Non-pigmented ciliary epithelial cell (primary cell): ENCODE results near the gene AOPEP.
"Not testable (repeated sequence)": the region's sequence is repeated elsewhere in the genome, so short reads cannot be mapped to it uniquely, and the experiment has no call there.

Experiments
- DNase-seq: peaks from one replicate; pipeline ENCODE4 v3.0.0-alpha.2; 2010; ENCODE audit warnings: low read depth

Gene AOPEP

DNA sequence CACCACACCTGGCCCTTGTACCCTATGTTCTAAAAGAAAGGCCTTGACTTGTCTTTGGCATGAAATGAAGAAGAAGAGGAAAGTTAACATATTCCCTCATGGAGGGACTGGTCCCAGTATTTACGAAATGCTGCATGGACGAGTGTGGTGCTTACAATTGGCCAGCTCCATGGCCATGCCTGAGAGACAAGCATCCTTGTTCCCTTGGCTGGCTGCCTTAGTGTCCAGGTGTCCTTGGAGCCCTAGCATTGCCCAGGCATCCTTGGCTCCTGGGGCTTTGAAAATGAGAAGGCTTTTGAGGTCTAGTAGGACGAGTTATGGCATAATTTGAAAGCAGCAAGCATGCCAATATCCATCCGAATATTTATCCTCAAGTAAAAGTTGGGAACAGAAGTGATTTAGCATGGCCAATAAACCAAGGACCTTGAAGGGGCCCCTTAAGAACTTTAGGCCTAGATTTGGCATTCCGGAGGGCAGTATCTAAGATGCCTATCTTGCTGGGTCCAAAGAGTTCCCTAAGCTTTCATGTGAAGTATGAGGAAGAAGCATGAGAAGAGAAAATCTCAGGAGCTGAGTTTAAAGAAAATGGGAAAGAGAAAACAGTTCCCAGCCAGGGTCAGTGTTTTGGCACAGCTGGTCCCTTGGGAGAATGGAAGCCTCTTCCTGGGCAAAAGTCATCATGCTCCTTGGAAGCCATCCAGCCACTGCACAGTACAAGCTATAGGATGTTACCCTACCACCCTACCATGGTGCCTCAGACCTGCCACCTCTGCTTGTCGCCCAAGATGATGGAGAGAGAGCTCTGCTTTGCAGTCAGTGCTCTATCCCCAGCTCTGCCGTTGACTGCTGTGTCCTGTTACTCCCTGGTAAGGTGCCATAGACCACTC is 91.0 kb downstream of the AOPEP start:
- no peak for DNase-seq

GRCh38 chr9:94818178-94818541 is 91.7 kb downstream of the AOPEP start:
- no peak for DNase-seq

- DNase-seq: no peak
These were observed 92.7 kb downstream of the AOPEP start for GRCh38 chr9:94819161-94819687.

- DNase-seq: no peak
These were observed 94.8 kb downstream of the AOPEP start for GRCh38 chr9:94821098-94821887.

DNA sequence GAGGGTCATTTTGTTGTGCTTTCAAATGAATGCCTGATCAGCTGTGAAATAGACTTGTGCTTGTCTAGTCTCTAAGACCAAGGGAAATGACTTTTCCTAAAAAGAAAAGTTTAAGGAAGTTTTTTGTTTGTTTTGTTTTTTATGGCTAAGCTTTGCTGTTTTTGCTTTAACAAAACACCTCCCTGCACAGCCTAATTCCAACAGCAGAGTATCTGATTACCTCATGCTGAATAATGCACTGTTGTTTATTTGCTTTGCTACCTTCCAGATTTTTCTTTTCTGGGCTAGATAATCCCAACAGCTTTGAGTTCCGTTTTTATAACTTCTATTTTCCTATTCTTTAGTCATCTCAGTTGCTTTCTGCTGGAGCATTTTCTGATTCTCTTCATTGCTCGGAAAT is 95.8 kb downstream of the AOPEP start:
- no peak for DNase-seq

DNA sequence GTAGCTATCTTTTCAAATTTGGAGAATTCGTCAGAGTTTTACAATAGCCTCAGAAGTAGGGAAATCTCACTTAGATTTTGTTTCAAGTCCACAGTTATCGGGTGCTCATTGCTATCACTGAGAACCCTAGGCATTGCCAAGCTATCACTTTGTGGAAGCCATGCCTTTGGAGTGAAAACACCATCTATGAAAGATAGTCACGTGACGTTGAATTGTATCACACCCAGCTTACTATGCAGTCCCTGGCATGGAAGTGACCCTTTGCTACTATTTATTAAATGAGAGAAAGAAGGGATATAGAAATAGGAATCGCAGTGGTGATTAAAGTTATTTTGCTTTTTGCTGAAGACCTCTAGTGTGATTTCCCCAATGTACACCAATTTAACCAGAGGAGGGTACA is 97.2 kb downstream of the AOPEP start:
- no peak for DNase-seq

DNA sequence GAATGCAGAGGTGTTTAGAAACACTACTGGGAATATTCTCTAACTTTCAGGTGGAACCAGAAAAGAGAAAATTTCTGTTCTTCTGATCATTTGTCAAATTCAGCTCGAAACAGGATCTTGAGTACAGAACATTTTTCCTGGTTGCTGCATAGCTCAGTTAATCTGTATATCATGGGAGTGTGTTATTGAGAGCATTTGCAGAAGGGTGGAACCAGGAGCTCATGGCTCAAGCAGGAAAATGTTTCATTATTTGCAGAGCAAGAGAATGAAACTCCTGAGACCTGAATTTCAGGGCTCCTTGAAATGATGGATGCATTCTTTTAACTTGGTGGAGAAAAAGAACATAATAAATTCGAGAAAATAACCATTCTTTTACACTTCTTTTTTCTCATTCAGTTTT is 97.9 kb downstream of the AOPEP start:
- no peak for DNase-seq

DNA sequence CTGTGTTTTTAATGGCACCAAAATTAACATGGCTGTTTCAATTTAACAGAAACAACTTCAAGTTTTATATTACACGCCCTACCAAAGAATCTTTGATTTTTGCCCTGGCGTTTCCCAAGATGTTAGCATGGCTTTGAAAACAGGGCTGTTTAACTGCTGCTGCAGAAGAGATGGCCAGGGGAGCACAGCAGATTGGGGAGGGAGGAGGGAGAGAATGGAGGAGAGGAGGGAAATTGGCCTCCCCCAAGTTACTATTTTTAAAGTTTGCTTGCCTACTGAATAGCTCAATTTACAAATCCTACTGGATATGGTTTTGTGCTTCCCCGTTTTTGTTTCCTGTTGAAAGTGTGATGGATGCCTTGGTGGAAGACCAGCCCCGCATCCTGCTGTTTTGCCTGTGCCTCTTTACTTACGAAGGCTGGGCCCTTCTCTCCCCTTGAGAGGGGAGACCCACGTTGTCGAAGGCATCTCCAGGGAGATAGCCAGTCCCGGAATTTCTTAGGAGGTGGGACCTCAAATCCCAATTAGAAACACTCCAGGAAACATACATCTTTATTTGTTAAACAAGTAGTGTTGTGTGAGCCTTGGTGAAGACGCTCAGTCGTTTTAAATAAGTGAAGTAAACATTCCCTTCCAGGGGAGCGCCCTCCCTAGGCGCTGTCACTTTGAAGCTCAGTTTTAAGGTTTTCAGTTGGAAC is 98.6 kb downstream of the AOPEP start:
- DNase-seq: no peak

DNA sequence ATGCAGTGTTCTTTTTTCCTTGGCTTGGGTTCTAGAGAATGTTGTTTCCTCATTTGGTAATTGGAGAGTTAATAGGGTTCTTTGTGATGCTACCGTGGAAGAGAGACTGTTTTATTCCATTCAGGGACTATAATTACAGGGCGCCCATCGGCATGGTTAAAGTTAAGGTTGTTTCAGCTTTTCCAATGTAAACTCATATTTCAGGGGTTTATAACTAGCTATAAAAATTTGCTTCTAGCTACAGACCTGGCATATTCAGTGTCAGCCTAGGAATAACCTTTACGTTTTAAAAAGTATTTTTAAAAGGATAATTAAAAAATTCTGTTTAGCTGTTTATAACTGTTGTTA is 99.1 kb downstream of the AOPEP start:
- no peak for DNase-seq

- DNase-seq: no peak
These were observed 99.5 kb downstream of the AOPEP start for GRCh38 chr9:94826044-94826443.

- DNase-seq: no peak
These were observed 100.3 kb downstream of the AOPEP start for GRCh38 chr9:94826644-94827410.

- no peak for DNase-seq
These were observed 101.2 kb downstream of the AOPEP start for GRCh38 chr9:94827584-94828304.

- DNase-seq: no peak
These were observed 103.0 kb downstream of the AOPEP start for GRCh38 chr9:94829380-94830070.

DNA sequence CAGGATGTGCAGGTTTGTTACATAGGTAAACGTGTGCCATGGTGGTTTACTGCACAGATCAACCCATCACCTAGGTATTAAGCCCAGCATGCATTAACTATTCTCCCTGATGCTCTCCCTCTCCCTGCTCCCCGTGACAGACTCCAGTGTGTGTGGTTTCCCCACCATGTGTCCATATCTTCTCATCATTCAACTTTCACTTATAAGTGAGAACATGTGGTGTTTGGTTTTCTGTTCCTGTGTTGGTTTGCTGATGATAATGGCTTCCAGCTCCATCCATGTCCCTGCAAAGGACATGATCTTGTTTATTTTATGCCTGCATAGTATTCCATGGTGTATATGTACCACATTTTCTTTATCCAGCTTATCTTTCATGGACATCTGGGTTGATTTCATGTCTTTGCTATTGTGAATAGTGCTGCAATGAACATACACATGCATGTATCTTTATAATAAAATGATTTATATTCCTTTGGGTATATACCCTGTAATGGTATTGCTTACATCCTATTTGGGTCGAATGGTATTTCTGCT is 103.6 kb downstream of the AOPEP start:
- DNase-seq: not testable (repeated sequence)

DNA sequence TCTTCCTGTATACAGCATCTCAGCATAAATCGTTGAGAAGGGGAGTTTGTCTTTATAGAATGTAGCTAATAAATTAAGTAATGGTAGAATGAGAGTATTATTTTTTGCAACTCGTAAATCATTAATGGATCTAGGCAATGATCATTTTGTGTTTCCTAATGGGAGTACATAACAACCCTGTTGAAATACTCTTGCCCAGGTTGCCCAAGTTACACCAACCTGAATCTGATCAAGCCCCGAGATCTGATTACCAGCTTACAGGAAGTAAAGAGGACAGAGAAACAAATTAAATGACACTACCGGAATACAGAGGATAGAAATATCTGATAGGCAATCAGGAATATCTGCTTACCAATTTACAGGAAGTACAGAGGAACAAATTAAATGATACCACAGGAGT is 107.3 kb downstream of the AOPEP start:
- DNase-seq: no peak

GRCh38 chr9:94837404-94837803 is 110.9 kb downstream of the AOPEP start:
- no peak for DNase-seq

DNA sequence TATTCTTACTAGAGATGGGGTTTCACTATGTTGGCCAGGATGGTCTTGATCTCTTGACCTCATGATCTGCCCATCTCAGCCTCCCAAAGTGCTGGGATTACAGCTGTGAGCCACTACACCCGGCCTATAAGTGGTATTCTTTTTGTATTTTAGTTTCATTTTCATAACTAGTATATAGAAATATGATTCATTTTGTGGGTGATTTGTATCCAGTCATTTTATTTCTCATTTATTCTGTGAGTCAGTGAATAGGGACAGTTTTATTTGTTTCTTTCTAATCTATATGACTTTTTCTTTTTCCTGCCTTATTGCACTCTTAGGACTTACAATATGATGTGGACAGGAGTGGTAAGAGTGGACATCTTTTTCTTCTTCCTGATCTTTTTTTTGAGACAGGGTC is 112.9 kb downstream of the AOPEP start:
- DNase-seq: no peak

GRCh38 chr9:94840738-94841137 is 114.2 kb downstream of the AOPEP start:
- no peak for DNase-seq

DNA sequence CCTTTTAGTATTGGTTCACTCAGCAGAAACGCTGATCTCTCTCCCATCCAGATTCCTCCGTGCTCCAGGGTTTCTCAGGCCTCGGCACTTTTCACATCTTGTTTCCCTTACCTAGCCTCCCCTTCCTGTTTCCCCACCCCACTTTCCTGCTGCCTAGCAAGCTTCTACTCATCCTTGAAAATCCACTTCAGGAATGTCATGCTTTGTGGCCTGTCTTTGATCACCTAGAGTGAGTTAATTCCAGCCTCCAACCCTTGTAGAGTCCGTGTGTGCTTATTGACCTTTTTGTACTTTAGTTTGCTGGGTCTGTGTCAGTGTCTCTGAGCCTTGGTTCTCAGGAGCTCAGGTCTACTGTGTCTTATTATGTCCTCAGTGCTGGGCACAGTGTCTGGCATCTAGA is 116.6 kb downstream of the AOPEP start:
- no peak for DNase-seq

DNA sequence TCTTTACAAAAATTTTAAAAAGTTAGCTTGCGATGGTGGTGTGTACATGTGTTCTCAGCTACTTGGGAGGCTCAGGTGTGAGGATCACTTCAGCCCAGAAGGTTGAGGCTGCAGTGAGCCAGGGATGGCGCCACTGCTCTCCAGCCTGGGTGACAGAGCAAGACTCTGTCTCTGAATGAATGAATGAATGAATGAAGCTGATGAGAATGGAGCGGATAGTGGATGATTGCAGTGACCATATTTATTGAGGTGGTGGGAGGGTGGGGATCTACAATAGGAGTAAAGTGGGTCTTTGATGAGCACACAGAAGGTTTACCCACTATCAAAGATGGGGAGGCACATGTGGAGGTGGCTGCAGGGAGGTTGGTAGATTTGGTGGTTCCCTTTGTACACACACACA is 120.2 kb downstream of the AOPEP start:
- no peak for DNase-seq
